Stomach smooth muscle (tissue), 2 donors: ENCODE results near the gene BDKRB1.
"Not testable (repeated sequence)": the region's sequence is repeated elsewhere in the genome, so short reads cannot be mapped to it uniquely, and the experiment has no call there.

Source experiments
- H3K27ac ChIP-seq: one replicate; pipeline ENCODE4 v1.7.0; 2013; ENCODE audit warnings: mild to moderate bottlenecking, low read length, inconsistent platforms
- H3K27me3 ChIP-seq, 2 donors: one replicate each; pipeline ENCODE4 v1.7.0; 2013; ENCODE audit warnings: low read length in 2 of 2; ENCODE audit not compliant: insufficient read depth in 2 of 2, control insufficient read depth in 1 of 2
- H3K36me3 ChIP-seq, 2 donors: one replicate each; pipeline ENCODE4 v1.7.0; 2013; ENCODE audit warnings: low read length in 2 of 2; ENCODE audit not compliant: control insufficient read depth in 2 of 2, insufficient read depth in 2 of 2
- H3K4me1 ChIP-seq: one replicate; pipeline ENCODE4 v1.7.0; 2013; ENCODE audit warnings: low read length; ENCODE audit not compliant: control insufficient read depth, insufficient read depth
- H3K4me3 ChIP-seq, 2 donors: one replicate each; pipeline ENCODE4 v1.7.0; 2013; ENCODE audit warnings: low read length in 2 of 2
- H3K9ac ChIP-seq, 2 donors: one replicate each; pipeline ENCODE4 v1.7.0; 2013; ENCODE audit warnings: low read length in 2 of 2, mild to moderate bottlenecking in 1 of 2
- H3K9me3 ChIP-seq, 2 donors: one replicate each; pipeline ENCODE4 v1.7.0; 2013; ENCODE audit warnings: low read length in 2 of 2; ENCODE audit not compliant: control insufficient read depth in 2 of 2
- donor health status: healthy.
- donor health status: Pancreatic carcinoma.

The BDKRB1 gene

GRCh38 chr14:96233661-96234060 is 22.3 kb upstream of the BDKRB1 start:
- no peak overlapping the region for H3K27ac ChIP-seq
- H3K27me3 ChIP-seq: no peaks in the 10 kb centered on the region
- no peak overlapping the region for H3K4me3 ChIP-seq
- no peaks in the 10 kb centered on the region for H3K36me3 ChIP-seq
- H3K4me1 ChIP-seq: peaks cover 4% of the 10 kb centered on the region
- no peaks in the 10 kb centered on the region for H3K9me3 ChIP-seq
- no peak overlapping the region for H3K9ac ChIP-seq

GRCh38 chr14:96235426-96235825 is 20.6 kb upstream of the BDKRB1 start:
- H3K36me3 ChIP-seq: no peaks in the 10 kb centered on the region
- H3K4me3 ChIP-seq: no peak overlapping the region
- peaks cover 4% of the 10 kb centered on the region for H3K4me1 ChIP-seq
- H3K9me3 ChIP-seq: no peaks in the 10 kb centered on the region
- H3K27ac ChIP-seq: no peak overlapping the region
- H3K27me3 ChIP-seq: no peaks in the 10 kb centered on the region
- H3K9ac ChIP-seq: no peak overlapping the region

GRCh38 chr14:96237641-96238040 is 18.4 kb upstream of the BDKRB1 start:
- Histone ChIP-seq H3K9me3 (no peaks in the 10 kb centered on the region), H3K36me3 (no peaks in the 10 kb centered on the region), H3K4me3 (no peak overlapping the region), H3K27ac (no peak overlapping the region), H3K9ac (no peak overlapping the region), H3K27me3 (no peaks in the 10 kb centered on the region), H3K4me1 (peaks cover 4% of the 10 kb centered on the region)

GRCh38 chr14:96238676-96239265 is 17.2 kb upstream of the BDKRB1 start:
- Histone ChIP-seq H3K27me3 (no peaks in the 10 kb centered on the region), H3K36me3 (no peaks in the 10 kb centered on the region), H3K9ac (no peak overlapping the region), H3K9me3 (no peaks in the 10 kb centered on the region), H3K27ac (no peak overlapping the region), H3K4me1 (no peaks in the 10 kb centered on the region), H3K4me3 (no peak overlapping the region)

- no peaks in the 10 kb centered on the region for H3K9me3 ChIP-seq
- H3K4me3 ChIP-seq: no peak overlapping the region
- no peak overlapping the region for H3K27ac ChIP-seq
- H3K4me1 ChIP-seq: no peaks in the 10 kb centered on the region
- H3K36me3 ChIP-seq: no peaks in the 10 kb centered on the region
- no peaks in the 10 kb centered on the region for H3K27me3 ChIP-seq
- no peak overlapping the region for H3K9ac ChIP-seq
These were observed 16.3 kb upstream of the BDKRB1 start for GRCh38 chr14:96239711-96240141.

DNA sequence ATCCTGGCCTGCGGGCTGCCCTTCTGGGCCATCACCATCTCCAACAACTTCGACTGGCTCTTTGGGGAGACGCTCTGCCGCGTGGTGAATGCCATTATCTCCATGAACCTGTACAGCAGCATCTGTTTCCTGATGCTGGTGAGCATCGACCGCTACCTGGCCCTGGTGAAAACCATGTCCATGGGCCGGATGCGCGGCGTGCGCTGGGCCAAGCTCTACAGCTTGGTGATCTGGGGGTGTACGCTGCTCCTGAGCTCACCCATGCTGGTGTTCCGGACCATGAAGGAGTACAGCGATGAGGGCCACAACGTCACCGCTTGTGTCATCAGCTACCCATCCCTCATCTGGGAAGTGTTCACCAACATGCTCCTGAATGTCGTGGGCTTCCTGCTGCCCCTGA is 15.4 kb upstream of the BDKRB1 start:
- H3K4me3 ChIP-seq: no peak overlapping the region
- no peaks in the 10 kb centered on the region for H3K36me3 ChIP-seq
- H3K4me1 ChIP-seq: no peaks in the 10 kb centered on the region
- no peaks in the 10 kb centered on the region for H3K9me3 ChIP-seq
- no peak overlapping the region for H3K9ac ChIP-seq
- H3K27me3 ChIP-seq: no peaks in the 10 kb centered on the region
- H3K27ac ChIP-seq: no peak overlapping the region

- Histone ChIP-seq H3K27me3 (no peaks in the 10 kb centered on the region), H3K27ac (no peak overlapping the region), H3K4me3 (no peak overlapping the region), H3K9me3 (no peaks in the 10 kb centered on the region), H3K36me3 (no peaks in the 10 kb centered on the region), H3K9ac (no peak overlapping the region), H3K4me1 (no peaks in the 10 kb centered on the region)
These were observed 13.9 kb upstream of the BDKRB1 start for GRCh38 chr14:96242126-96242525.

GRCh38 chr14:96243785-96244184 is 12.2 kb upstream of the BDKRB1 start:
- no peaks in the 10 kb centered on the region for H3K36me3 ChIP-seq
- H3K27ac ChIP-seq: no peak overlapping the region
- H3K4me1 ChIP-seq: peaks cover 2% of the 10 kb centered on the region
- no peaks in the 10 kb centered on the region for H3K27me3 ChIP-seq
- no peaks in the 10 kb centered on the region for H3K9me3 ChIP-seq
- H3K9ac ChIP-seq: no peak overlapping the region
- H3K4me3 ChIP-seq: no peak overlapping the region

DNA sequence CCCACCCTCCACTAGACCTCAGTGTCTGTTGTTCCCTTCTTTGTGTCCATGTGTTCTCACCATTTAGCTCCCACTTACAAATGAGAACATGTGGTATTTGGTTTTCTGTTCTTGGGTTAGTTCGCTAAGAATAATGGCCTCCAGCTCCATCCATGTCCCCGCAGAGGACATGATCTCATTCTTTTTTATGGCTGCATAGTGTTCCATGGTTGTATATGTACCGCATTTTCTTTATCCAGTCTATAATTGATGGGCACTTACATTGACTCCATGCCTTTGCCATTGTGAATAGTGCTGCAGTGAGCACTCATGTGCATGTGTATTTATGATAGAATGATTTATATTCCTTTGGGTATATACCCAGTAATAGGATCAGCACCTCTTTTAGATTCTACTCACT is 10.9 kb upstream of the BDKRB1 start:
- H3K9me3 ChIP-seq, H3K27me3 ChIP-seq, H3K4me1 ChIP-seq, H3K27ac ChIP-seq, H3K9ac ChIP-seq, H3K4me3 ChIP-seq, H3K36me3 ChIP-seq: not testable (repeated sequence)

DNA sequence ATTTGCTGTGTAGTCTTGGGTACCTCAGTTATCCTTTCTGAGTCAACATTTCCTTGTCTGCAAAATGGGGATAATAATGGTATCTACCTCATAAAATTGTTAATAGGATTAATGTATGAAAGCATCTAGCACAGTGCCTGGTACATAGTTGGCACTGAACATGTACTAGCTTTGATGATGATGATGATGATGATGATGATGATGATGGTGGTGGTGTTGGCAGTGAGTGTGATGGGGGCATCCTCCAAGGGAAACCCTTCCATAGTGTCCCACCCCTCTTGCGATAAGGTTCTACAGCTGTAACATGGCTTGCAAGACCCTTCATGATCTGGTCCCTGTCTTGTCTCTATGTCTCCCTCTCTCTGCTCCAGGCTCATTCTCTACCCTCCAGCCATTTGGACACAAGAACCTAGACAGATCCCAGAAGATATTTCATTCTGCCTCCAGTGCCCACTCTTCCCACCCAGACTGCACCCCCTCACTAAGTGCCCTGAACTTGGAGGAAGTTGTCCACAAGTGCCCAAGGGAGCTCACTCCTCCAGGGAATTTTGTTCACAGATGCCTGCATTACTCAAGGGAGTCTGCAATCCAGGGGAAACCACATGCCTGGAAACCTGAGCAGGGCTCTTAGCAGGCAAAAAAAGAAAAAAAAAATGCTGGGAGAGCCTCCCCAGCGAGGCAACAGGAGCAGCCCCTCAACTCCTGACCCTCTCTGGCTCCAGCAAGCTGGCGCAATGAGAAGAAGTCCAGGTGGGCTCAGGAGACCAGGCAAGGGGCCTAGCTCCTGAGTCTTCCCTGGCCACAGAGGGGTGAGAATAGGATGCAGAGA is 10.1 kb upstream of the BDKRB1 start:
- no peak overlapping the region for H3K27ac ChIP-seq
- peaks cover 2% of the 10 kb centered on the region for H3K4me1 ChIP-seq
- no peak overlapping the region for H3K4me3 ChIP-seq
- H3K9me3 ChIP-seq: no peaks in the 10 kb centered on the region
- H3K27me3 ChIP-seq: no peaks in the 10 kb centered on the region
- no peaks in the 10 kb centered on the region for H3K36me3 ChIP-seq
- no peak overlapping the region for H3K9ac ChIP-seq

DNA sequence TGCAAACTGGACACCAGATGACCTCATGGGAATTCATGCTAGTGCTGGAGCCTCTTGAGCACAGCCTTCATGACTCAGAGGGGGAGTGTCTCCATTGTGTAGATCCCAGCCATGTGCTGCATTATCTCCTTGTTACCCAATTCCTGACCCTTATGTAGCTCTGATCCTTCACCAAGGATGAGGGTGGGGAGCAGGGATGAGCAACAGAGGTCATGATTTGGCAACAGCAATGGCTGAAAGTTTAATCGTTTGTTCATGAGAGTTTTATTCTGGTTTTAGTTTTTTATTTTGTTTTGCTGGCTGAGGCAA is 9.5 kb upstream of the BDKRB1 start:
- peaks cover 2% of the 10 kb centered on the region for H3K4me1 ChIP-seq
- H3K36me3 ChIP-seq: no peaks in the 10 kb centered on the region
- no peaks in the 10 kb centered on the region for H3K27me3 ChIP-seq
- no peak overlapping the region for H3K27ac ChIP-seq
- H3K9me3 ChIP-seq: no peaks in the 10 kb centered on the region
- H3K4me3 ChIP-seq: no peak overlapping the region
- no peak overlapping the region for H3K9ac ChIP-seq
